A549 treated with Mapracorat at 1 μM for 4 hours (cell line): ENCODE measurements around the gene NDUFA9. TPM values are rescaled to one million over a fixed set of nuclear protein-coding genes. Genes with fewer than 3 reads are reported as not detected.

Experiments
- total RNA-seq: library from RNA; stranded (reverse); fragments of 200-300 nt; extraction: Qiagen RNA extraction; gene quantifications from 5 replicates; pipeline ENCODE4 v1.2.3, GENCODE V29; 2022

The NDUFA9 gene
- 106 to 122 TPM (median 111 TPM) in 5 replicates for total RNA-seq

GRCh38 chr12:4648501-4649357 lies at the start of gene NDUFA9, which contains the start of gene AKAP3:
TSS of gene NDUFA9 (plus strand) at chr12:4649114. CDS start at chr12:4649127, 13 bp downstream.
TSS of gene AKAP3 (minus strand) at chr12:4649051. CDS start at chr12:4638196, 10,855 bp downstream.

Other genes with a start within 250 kb of the NDUFA9 start
- gene FGF6, start 203.3 kb upstream of the NDUFA9 start, total RNA-seq: not detected in 5 replicates
- 15.2 to 23.3 TPM (median 18.4 TPM) in 5 replicates for gene RAD51AP1, start 110.2 kb upstream of the NDUFA9 start, total RNA-seq
- 41.3 to 51.6 TPM (median 43.9 TPM) in 5 replicates for gene DYRK4, start 86.9 kb upstream of the NDUFA9 start, total RNA-seq
- gene AKAP3, start 63 bp upstream of the NDUFA9 start, total RNA-seq: 0.05 to 0.38 TPM (median 0.18 TPM) in 5 replicates
- not detected in 5 replicates for gene GALNT8, start 71.3 kb downstream of the NDUFA9 start, total RNA-seq